ENCODE data around the gene BRINP1.

DNA sequence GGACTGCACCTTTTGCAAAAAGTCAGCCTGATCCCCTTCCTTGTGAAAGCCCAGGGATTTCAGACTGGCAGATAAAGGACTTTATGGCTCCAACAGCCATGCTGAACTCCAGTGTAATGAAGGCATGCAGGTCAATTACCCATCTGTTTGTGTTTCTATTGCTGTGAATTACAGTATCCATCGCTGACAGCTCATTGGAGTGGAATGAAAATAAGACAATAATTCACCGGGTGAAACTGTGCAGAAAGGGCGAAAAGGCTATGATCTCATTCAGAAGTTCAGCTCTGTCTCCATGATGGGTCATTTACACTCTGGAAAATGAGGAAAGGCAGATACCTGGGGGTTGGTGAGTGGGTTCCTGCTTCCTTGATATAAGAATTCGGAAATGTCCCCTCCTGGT, 148.0 kb downstream of the BRINP1 start:
- TF ChIP-seq CTCF (IDR thresholded peaks at IDR 0.05): no peak
- no peak for TF ChIP-seq EZH2 (IDR thresholded peaks at IDR 0.05; ENCODE audit: borderline replicate concordance, insufficient read depth, low read depth, low read length, poor library complexity, severe bottlenecking)
